HT-29 (cell line): Measurements from ENCODE around the gene PCNX3. TPM values are rescaled to one million over a fixed set of nuclear protein-coding genes. Genes with fewer than 3 reads are reported as not detected.

Experiments
- DNase-seq: peaks from one replicate; pipeline ENCODE4 v3.0.0-alpha.2; 2015; ENCODE audit warnings: low spot score
- total RNA-seq: library from RNA; depleted of rRNA; stranded (reverse); fragments of >200 nt; shearing (Covaris generic); gene quantifications from 2 replicates; pipeline ENCODE4 v1.2.3, GENCODE V29; 2014

PCNX3 gene
- total RNA-seq, 1 experiment from 2014 or later = 102 TPM

DNA sequence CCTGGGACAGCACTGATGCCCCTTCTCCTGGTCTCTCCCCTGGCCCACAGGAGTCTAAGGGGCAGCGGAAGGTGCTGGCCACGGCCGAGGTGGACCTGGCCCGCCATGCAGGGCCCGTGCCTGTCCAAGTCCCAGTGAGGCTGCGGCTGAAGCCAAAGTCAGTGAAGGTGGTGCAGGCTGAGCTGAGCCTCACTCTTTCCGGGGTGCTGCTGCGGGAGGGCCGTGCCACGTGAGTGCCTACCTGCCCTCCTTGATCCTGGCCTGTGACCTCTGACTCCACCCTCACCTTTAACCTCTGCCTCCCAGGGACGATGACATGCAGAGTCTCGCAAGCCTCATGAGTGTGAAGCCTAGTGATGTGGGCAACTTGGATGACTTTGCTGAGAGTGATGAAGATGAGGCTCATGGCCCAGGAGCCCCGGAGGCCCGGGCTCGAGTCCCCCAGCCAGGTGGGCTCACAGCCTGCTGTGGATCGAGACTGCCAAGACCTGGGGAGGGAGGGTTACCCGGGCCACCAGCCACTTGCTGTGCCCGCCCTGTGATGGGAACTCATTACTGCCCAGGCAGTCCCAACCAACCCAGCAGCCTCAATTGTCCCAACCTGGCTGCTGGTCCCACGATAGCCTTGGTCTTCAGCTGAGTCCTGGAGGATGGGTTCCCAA, 35.4 kb upstream of the PCNX3 start:
- no peak for DNase-seq

DNA sequence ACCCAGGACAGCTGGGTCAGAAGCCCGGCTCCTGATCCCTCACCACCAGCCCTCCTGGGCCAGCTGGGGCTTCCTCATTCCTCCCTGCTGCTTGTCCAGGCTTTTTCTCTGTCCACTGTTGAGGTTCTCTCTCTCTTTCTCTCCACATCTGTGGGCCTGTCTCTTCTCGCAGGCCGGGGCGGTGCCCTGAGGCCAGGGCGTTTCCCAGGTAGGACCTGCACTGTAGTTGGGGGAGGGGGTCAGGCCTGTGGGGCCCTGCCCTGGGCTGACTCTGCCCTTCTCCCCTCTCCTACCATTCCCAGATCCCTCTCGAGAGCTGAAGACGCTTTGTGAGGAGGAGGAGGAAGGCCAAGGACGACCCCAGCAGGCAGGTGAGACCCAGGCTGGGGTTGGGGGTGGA, 34.8 kb upstream of the PCNX3 start:
- no peak for DNase-seq

DNA sequence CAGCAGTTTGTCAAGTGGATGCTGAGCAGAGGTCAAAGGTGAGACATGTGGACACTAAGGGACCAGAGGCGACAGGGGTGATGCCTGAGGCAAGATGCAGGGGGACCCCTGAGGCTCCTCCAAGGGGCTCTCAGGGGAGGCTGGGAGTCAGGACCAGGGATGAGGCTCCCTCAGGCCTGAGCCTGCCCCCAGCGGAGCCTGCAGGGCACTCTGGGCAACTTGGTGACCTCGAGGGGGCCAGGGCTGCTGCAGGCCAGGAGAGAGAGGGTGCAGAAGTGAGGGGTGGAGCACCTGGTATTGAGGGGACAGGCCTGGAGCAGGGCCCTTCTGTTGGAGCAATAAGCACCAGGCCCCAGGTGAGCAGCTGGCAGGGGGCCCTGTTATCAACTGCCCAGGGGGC, 33.6 kb upstream of the PCNX3 start:
- no peak for DNase-seq

DNA sequence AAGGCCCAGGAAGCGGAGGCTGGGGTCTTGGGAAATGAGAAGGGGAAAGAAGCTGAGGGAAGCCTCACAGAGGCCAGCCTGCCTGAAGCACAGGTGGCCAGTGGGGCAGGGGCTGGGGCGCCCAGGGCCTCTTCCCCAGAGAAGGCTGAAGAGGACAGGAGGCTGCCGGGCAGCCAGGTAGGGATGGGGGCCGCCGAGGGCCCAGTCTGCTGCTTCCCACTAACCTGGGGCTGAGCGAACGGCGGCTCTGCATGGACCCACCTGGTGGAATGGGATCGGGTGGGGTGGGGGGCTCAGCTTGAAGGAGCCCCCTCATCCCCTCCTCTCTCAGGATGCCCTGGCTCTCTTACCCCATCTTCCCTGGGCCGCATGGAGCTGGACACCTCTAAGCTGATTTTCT, 32.0 kb upstream of the PCNX3 start:
- no peak for DNase-seq

DNA sequence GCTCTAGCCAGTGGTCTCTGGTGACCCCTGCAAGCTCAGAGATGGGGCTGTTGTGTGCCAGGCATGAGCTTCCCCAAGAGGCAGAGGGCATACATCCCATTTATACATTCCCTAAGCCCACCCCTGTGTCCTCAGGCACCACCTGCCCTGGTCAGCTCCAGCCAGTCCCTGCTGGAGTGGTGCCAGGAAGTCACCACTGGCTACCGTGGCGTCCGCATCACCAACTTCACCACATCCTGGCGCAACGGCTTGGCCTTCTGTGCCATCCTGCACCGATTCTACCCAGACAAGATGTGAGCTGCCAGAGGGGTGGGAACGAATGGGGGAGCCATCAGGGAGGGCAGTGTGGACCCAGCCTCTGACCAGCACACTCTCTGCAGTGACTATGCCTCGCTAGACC, 31.5 kb upstream of the PCNX3 start:
- DNase-seq = no peak

DNA sequence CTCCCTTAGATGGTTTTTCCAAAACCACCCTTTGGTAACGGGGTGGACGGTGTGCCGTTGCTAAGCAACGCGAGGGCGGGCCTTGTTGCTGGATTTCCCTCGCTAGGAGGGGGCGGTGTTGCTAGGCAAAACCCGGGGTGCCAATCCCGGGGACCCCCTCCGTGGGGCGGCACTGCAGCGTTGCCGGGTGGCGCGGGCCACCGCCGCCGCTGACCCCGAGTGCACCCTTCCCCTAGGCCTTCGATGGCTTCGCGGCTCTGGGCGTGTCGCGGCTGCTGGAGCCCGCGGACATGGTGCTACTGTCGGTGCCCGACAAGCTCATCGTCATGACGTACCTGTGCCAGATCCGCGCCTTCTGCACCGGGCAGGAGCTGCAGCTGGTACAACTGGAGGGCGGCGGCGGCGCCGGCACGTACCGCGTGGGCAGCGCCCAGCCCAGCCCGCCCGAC, 30.8 kb upstream of the PCNX3 start:
- no peak for DNase-seq

DNA sequence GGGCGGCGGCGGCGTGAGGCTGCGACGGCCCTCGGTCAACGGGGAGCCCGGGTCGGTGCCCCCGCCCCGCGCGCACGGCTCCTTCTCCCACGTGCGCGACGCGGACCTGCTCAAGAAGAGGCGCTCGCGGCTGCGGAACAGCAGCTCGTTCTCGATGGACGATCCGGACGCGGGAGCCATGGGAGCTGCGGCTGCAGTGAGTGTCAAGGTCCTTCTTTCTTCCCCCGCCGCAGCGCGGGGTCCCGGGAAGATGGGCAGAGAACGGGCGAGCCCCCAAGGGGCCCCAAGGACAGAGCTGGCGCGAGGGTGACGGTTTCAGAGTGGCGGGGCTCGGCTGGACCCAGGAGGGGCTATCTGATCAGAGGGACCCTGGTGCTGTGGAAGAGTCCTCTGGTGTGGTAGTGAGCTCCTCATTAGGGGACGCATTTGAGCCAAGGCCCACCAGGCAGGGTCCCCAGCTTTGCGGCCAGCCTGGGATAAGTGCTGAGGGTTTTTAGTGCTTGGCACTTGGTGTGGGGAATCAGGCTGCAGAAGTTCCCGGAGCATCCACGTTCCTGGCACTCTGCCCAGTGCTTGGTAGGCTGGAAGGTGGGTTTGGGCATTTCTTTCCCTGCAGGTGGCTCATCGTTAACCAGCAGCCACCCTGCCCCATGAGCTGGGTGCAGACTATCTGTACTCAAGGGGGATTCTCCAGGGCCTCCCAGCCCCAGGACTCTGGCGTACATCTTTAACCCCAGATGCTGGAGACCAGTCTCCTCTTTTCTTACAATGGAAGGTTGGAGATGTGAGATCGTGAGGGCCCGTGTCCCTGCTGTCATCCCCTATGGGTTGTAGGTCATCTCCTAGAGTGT, 30.0 kb upstream of the PCNX3 start:
- no peak for DNase-seq

DNA sequence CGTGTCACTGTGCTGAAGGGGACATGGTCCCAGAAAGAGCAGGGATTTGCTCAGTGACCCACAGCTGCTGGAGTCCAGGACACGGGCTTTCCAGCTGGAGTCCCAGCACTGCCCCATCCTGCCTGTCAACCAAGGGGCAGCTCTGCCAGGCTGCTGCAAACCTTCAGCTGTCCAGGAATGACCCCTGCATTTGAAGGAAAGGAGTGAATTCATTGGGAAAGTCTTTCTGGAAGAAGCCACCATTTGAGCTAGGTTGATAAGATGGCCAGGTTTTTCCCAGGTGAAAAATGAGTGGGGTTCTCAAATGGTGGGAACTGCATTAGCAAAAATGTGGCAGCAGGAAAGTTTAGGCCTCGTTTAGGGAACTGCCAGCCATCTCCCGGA, 29.3 kb upstream of the PCNX3 start:
- no peak for DNase-seq

DNA sequence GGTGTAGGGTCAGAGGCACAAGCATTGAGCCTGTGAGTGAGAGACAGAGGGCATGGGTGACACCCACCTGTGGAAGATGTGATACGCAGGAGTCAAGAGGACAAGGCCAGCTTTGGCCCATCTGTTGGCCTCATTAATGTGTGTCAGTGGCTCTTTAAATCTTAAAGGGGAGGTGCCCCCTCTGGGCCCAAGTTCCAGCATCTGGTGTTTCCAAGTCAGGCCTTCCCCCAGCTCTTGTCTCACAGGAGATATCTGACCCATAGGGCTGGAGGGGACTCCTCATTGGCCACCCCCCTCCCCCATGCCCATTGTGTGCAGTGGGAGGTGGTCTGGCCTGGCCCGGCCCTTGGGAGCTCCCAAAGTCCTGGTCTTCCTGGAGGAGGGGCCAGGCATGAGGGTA, 28.9 kb upstream of the PCNX3 start:
- DNase-seq = no peak

DNA sequence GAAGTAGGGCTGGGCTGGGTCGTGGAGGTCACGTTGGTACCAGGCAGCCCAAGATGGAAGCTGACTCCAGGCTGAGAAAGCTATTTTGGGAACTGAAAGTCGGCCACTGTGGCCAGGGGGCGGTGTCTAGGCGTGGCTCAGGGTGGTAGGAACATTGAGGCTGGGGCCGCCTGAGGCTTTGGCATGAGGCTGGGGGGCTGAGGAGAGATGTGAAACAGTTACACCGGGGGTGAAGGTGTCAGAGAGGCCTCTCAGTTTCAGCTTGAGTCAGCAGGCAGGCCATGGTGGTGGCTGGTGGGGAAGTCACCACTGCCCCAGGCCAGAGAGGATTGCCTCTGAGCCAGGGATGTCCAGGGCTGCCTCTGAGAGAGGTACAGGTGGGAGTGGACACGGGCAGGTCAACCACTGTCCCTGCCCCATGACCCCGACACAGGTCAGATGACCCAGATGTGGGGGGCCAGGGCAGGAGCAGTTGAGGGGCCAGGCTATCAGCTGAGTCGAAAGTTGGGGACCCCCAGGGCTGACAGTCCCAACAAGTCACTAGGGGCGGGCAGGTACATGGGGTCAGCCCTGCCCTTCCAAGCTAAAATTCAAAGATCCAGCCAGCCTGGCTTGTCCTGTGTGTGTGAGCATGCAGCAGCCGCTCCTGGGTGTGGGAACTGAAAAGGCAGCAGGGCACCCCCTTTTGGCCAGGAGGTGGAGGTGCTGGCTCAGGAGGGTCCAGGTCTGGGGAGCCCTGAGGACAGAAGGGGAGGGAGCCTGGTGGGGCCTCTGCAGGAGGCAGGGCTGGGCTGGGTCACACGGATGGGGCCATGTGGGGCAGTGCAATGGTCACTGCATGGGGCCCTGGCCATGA, 27.1 kb upstream of the PCNX3 start:
- DNase-seq = peak; percentile 67

DNA sequence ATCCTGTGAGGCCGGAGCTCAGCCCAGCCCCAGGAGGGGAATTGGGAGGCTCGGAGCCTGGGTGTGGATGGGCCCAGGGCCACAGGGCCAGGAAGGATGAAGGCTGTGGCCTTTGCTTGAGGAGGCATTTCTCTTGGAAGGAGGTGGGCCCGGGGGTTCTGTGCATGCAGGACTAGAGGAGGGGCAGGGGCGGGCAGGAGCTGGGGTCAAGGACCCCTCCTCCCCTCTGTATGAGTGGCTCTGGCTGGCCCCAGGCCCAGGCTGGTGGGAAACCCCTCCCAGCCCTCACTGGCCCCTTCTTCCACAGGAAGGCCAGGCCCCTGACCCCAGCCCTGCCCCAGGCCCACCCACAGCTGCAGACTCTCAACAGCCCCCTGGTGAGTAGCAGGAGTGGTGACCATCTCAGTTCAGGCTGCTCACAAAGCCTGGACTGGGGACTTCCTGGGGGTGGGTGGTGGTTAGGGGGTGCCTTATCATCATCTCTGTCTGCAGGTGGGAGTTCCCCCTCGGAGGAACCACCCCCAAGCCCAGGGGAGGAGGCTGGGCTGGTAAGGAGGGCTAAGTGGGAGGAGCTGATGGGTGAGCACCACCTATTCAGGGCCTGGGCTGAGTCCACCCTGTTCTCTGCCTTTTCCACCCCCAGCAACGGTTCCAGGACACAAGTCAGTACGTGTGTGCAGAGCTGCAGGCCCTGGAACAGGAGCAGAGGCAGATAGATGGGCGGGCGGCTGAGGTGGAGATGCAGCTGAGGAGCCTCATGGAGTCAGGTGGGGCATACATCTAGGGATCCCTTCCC, 25.9 kb upstream of the PCNX3 start:
- DNase-seq = no peak

DNA sequence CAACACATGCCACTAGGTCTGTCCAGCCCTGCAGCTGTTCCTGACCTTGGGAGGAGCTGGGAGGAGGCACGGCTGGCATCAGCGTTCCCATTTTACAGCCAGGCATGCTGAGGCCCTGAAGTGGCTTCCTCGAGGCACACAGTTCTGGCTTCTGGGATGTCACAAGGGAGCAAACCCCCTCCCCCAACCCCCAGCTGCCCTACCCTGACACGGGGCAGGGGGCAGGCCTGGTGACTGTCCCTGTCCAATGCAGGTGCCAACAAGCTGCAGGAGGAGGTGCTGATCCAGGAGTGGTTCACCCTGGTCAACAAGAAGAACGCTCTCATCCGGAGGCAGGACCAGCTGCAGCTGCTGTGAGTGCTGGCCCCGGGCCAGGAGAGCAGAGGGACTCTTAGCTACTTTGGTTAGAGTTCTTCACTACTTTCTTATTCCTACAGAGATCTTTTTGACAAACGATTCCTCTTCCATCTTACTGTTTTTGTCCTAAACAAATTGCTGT, 25.3 kb upstream of the PCNX3 start:
- no peak for DNase-seq

DNA sequence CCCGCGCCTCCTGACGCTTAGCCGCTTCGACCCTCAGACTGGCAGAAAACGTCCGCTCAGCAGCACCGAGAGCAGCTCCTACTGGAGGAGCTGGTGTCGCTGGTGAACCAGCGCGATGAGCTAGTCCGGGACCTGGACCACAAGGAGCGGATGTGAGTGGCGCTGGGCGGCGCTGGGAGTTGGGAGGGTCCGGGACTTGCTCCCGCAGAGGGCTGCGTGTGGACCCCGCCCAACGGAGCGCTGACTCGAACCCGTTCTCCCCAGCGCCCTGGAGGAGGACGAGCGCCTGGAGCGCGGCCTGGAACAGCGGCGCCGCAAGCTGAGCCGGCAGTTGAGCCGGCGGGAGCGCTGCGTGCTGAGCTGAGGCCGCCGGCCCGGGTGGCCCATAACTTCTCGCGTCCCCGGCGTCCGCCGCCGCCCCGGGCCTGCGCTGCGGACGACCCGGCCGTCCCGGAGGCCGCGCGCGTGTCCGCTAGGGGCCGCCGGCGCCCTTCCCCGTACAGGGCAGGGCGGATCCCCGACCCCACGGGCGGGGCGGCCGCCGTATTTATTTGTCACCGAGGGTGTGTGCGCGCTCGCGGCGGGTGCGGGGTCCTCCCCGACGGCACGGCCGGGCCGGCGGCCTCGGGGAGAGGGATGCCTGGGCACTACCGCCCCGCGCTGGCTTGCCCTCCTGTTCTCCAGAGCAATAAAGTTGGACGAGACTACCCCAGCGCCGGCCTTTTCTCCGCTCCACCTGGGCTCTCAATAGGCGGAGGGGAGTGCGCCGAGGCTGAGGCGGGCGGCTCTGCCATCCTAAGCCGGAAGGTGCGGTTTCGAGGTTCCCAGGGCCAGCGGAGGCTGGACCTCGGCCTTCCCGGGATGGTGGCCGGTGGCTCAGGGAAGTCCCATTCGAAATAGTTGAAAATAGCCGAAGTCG, 23.4 kb upstream of the PCNX3 start:
- no peak for DNase-seq

DNA sequence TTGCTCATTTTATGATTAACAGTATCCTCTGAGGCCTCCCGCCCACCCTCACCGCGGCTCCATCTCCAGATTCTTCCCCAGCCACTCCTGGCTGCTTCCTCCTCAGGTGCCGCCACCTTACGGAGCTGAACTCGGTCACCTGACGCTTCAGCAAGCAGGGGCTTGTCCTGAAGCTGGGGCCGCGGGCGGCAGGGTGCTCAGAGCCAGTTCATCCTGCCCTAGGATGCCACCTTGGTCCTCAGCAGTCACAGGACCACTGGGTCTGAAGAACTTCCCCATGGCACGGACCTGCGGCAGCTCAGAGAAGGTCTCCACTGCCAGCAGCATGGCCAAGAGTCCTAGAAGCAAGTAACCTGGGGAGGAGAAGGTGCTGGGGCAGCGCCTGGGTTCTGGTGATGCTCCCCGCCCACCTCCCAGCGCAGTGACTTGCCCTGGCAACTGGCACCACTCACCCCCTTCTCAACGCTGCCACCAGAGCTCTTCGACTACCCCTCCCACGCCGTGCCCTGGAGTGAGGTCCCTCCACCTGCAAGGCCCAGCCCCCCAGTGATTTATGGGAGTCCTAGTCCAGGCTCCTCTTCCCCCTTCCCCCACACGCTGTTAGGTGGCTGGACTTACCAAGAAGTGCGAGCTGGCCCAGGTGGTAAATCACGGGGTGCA, 22.6 kb upstream of the PCNX3 start:
- no peak for DNase-seq

DNA sequence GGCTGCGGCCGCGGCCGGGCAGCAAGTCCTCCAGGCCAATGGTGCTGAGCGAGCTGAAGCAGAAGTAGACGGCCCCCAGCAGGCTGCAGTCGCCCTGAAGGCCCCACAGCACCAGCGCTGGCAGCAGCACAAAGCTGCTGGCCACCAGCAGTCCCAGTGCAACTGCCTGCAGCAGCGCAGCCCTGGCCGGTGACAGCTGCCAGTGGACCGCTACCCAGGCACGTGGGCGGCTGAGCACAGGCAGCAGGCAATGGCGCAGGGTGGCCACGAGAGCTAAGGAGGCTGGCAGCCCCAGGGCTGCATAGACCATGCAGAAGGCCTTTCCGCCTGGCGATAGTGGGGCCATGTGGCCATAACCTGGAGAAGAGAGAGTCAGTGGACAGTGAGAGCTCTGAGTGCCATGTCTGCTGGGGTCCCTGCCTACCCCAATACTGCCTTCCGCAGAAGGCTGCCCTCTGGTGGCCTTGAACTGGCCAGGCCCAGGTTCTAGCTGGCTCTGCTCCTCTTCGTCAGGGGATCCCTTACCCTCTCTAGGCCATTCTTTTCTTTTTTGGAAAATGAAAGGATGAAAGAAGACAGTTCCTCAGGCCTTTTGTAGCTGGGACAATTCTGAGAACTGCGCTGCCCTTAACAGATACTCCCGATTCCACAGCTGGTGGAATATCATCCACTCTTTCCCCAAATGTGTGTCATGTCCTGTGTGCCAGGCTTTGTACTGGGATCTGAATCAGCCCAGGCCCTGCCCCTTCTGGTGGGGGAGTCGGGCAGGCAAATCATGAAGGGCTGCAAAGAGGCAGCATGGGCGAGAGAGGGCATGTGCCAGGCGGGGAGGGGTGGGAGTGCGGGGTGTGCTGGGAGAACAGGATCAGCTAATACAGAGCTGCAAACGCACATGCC, 21.8 kb upstream of the PCNX3 start:
- DNase-seq = no peak

DNA sequence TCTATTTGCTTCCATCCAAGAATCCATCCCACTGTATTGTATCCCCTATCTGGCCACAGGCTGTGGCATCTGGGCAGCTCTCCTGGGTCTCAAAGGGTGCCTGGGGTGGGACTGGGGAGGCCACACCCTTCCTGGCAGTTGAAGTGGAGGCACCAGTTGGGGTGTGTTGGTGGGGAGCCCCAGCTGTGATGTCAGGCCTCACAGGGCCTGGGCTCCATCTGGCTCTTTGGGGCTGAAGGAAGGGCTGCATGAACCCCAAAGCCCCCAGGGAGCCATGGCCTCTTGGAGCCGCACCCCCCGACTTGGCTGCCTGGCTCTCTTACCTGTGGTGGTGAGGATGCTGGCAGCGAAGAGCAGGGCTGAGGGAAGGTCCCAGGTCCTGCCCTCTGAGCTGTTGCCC, 20.4 kb upstream of the PCNX3 start:
- DNase-seq = no peak

DNA sequence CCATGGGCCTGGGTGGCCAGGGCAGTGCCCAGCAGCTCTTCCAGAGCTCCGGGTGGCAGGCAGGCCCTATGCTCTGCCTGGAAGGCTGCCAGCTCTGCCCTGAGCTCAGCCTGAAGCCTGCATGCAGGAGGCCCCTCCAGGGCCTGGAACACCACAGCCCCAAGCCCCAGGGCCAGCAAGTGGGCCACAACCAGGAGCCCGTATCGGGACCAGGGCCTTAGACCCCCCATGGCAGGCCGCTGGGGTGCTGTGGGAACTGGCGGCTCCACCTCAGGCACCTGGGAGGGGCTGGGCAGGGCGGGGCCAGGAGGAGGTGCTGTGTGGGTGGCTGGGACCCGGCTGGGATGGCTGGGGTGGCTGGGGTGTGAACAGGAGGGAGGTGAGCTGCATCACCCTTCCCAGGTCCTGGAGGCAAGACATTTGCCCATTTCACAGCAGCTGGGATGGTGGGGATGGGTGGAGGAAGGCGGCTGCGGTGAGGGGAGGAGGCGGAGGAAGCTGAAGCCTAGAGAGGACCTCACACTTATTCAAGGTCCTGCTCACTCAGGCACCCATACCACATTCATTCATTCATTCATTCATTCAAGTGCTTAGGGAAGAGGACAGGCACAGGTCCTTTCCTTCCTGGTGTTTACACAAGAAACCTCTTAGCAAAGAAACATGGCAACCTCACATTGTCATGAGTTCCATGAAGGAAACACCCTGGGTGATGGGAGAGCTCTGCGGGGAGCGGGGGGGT, 19.9 kb upstream of the PCNX3 start, which contains the start of gene KCNK7:
TSS of gene KCNK7 (minus strand) at position 258 of the 739 bp plus-strand sequence. CDS start at position 230, 28 bp downstream.
- peak; percentile 68 for DNase-seq

DNA sequence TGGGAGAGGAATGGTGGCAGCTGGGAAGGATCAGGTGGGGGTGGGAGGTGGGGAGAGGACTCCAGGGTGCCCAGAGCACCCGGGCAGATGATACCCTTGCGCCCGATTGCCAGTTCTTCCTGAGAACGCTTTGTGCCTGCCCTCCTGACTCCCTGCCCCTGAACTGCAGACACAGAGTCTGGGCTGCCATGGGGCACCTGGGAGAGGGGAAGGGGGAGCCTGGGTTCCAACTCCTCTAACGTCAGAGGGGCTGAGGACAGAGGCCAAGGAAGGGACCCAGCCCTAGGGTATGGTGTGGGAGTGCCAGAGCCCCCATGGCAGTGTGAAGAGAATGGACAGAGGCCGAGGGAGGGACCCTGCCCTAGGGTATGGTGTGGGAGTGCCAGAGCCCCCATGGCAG, 19.1 kb upstream of the PCNX3 start:
- DNase-seq = no peak
